HepG2 (cell line): ENCODE measurements around the gene LAMB2.

Experiments used
- ARNT2 ChIP-seq: sonication (generic); formaldehyde crosslinking; IDR thresholded peaks from 2 replicates; pipeline ENCODE4 v1.8.0; 2022; ENCODE audit warnings: mild to moderate bottlenecking, low read depth, missing genetic modification reagents, moderate library complexity
- GABPA ChIP-seq, 2 experiments: IDR thresholded peaks; 2 replicates each; pipeline ENCODE4 v1.6.1; 2011 to 2016; ENCODE audit warnings: low read depth in 2 of 2, low read length in 1 of 2, missing biosample characterization in 1 of 2, missing genetic modification characterization in 1 of 2
- HDAC2 ChIP-seq: sonication (generic); formaldehyde crosslinking; IDR thresholded peaks from 2 replicates; pipeline ENCODE4 v1.4.0; 2020; ENCODE audit warnings: missing genetic modification reagents
- JARID2 ChIP-seq: sonication (generic); formaldehyde crosslinking; IDR thresholded peaks from 2 replicates; pipeline ENCODE4 v1.8.1; 2023; ENCODE audit warnings: missing genetic modification reagents, inconsistent platforms; ENCODE audit not compliant: insufficient replicate concordance
- RFX5 ChIP-seq: IDR thresholded peaks from 2 replicates; pipeline ENCODE4 v1.6.1; 2011; ENCODE audit warnings: low read depth, low read length, improper control_type of control experiment
- ZMYM4 ChIP-seq: sonication (generic); formaldehyde crosslinking; IDR thresholded peaks from 2 replicates; pipeline ENCODE4 v1.8.1; 2023; ENCODE audit warnings: mild to moderate bottlenecking, missing genetic modification reagents
- ZNF253 ChIP-seq: sonication (generic); formaldehyde crosslinking; IDR thresholded peaks from 2 replicates; pipeline ENCODE4 v1.8.0; 2022; ENCODE audit warnings: mild to moderate bottlenecking, missing genetic modification reagents, borderline replicate concordance
- TF ChIP-seq, protein P1 (sequence below): sonication (generic); formaldehyde crosslinking; IDR thresholded peaks from 2 replicates; pipeline ENCODE4 v1.4.0; 2020; ENCODE audit warnings: missing genetic modification reagents
- TF ChIP-seq, protein P2 (sequence below): sonication (generic); formaldehyde crosslinking; IDR thresholded peaks from 2 replicates; pipeline ENCODE4 v1.4.0; 2020; ENCODE audit warnings: mild to moderate bottlenecking, missing genetic modification reagents

DNA sequence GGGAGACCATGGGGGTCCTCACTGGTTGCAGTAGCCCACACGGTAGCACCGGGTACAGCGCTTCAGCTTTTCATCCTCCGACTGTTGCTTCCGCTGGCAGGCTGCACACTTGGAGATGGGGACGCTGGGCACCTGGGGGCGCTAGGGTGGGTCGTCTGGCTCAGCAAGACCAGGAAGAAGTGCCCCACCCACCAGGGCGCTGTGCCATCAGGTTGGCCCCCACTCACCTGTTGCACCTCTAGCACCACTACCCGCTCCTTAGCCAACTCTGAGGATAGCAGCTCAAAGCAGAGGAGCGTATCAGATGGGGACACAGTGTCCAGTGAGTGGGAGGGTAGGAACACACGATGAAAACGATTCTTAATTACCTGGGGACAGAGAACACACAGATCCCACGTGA is 20.6 kb downstream of the LAMB2 start:
- no peak for TF ChIP-seq JARID2
- no peak for TF ChIP-seq ZMYM4 (CRISPR knock-in tag)
- TF ChIP-seq, protein P1, sequence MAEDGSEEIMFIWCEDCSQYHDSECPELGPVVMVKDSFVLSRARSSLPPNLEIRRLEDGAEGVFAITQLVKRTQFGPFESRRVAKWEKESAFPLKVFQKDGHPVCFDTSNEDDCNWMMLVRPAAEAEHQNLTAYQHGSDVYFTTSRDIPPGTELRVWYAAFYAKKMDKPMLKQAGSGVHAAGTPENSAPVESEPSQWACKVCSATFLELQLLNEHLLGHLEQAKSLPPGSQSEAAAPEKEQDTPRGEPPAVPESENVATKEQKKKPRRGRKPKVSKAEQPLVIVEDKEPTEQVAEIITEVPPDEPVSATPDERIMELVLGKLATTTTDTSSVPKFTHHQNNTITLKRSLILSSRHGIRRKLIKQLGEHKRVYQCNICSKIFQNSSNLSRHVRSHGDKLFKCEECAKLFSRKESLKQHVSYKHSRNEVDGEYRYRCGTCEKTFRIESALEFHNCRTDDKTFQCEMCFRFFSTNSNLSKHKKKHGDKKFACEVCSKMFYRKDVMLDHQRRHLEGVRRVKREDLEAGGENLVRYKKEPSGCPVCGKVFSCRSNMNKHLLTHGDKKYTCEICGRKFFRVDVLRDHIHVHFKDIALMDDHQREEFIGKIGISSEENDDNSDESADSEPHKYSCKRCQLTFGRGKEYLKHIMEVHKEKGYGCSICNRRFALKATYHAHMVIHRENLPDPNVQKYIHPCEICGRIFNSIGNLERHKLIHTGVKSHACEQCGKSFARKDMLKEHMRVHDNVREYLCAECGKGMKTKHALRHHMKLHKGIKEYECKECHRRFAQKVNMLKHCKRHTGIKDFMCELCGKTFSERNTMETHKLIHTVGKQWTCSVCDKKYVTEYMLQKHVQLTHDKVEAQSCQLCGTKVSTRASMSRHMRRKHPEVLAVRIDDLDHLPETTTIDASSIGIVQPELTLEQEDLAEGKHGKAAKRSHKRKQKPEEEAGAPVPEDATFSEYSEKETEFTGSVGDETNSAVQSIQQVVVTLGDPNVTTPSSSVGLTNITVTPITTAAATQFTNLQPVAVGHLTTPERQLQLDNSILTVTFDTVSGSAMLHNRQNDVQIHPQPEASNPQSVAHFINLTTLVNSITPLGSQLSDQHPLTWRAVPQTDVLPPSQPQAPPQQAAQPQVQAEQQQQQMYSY (CRISPR knock-in tag) = no peak
- TF ChIP-seq ZNF253 = no peak
- TF ChIP-seq, protein P2, sequence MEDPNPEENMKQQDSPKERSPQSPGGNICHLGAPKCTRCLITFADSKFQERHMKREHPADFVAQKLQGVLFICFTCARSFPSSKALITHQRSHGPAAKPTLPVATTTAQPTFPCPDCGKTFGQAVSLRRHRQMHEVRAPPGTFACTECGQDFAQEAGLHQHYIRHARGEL (CRISPR knock-in tag) = no peak
- TF ChIP-seq GABPA (IDR thresholded peaks at IDR 0.05; ENCODE audit: low read depth, low read length) = no peak
- no peak for TF ChIP-seq GABPA (CRISPR knock-in tag; IDR thresholded peaks at IDR 0.05; ENCODE audit: low read depth)
- TF ChIP-seq HDAC2 = no peak
- TF ChIP-seq ARNT2 (CRISPR knock-in tag) = no peak
- TF ChIP-seq RFX5 = no peak
